ENCODE measurements around the gene PIK3AP1.

DNA sequence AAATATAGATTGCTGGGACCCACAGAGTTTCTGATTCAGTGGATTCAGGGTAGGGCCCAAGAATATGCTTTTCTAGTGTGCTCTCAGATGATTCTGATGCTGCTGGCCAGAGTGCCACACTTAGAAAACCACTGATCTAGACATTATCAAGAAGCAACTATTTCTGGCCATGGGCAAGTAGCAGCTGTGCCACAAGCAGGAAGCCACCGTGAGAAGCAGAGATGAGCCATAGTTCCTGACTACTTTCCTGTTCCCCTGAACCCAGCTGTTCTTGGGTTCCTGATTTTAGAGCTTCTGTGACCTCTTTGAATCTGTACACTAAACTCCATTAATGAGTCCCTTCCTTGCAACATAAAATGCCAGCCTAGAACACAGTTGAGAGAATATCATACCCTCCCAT is 38.1 kb upstream of the PIK3AP1 start:
- no peak for TF ChIP-seq POLR2AphosphoS5 (IDR thresholded peaks at IDR 0.05)
- TF ChIP-seq, protein P1, sequence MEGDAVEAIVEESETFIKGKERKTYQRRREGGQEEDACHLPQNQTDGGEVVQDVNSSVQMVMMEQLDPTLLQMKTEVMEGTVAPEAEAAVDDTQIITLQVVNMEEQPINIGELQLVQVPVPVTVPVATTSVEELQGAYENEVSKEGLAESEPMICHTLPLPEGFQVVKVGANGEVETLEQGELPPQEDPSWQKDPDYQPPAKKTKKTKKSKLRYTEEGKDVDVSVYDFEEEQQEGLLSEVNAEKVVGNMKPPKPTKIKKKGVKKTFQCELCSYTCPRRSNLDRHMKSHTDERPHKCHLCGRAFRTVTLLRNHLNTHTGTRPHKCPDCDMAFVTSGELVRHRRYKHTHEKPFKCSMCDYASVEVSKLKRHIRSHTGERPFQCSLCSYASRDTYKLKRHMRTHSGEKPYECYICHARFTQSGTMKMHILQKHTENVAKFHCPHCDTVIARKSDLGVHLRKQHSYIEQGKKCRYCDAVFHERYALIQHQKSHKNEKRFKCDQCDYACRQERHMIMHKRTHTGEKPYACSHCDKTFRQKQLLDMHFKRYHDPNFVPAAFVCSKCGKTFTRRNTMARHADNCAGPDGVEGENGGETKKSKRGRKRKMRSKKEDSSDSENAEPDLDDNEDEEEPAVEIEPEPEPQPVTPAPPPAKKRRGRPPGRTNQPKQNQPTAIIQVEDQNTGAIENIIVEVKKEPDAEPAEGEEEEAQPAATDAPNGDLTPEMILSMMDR (IDR thresholded peaks at IDR 0.05) = no peak
